ENCODE data around the gene TMEM39B.

TMEM39B gene

DNA sequence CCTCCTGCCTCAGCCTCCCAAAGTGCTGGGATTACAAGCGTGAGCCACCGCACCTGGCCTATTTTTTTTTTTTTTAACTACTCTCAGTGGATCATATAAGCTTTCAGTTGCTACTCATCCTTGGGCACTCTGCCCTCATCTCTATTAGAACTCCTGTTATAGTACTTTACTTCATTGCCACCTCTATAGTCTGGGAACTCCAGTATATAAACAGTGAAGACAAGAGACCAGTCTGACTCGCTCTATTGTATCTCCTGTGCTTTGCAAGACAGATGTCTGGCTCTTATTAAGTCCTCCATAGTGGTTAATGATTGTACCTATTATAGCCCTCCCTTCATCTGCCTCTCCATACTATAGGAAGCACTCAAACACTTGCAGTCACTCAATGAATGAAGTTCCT, 44.0 kb upstream of the TMEM39B start:
- Histone ChIP-seq H3F3A (ENCODE audit: insufficient read depth, low read length) (0 out of 2 replicates have a peak, but pooled peaks cover 7% of the 10 kb centered on the region), H2AFZ (ENCODE audit: low read length) (no peak overlapping the region), H3K4me2 (ENCODE audit: low read depth, low read length) (no peak overlapping the region), H3K4me1 (ENCODE audit: low read length) (peaks cover 14% of the 10 kb centered on the region), H3K79me2 (ENCODE audit: low read length) (peaks cover 98% of the 10 kb centered on the region), H3K27me3 (replicated peaks; ENCODE audit: insufficient read depth, low read length) (no peaks in the 10 kb centered on the region), H3K4me3 (ENCODE audit: low read length) (no peak overlapping the region), H3K9me2 (replicated peaks; ENCODE audit: insufficient read depth, low read length) (no peaks in the 10 kb centered on the region), H3K36me3 (replicated peaks; ENCODE audit: insufficient read depth, low read length) (peaks cover 3% of the 10 kb centered on the region), H3K27ac (ENCODE audit: low read length) (no peak overlapping the region), H3K9ac (ENCODE audit: low read length) (no peak overlapping the region), H4K20me1 (ENCODE audit: insufficient read depth, low read length) (peaks cover 32% of the 10 kb centered on the region), H3K9me3 (replicated peaks; ENCODE audit: insufficient read depth, low read length) (no peaks in the 10 kb centered on the region)
- DNase-seq, result no peak
- TF ChIP-seq, protein P1, sequence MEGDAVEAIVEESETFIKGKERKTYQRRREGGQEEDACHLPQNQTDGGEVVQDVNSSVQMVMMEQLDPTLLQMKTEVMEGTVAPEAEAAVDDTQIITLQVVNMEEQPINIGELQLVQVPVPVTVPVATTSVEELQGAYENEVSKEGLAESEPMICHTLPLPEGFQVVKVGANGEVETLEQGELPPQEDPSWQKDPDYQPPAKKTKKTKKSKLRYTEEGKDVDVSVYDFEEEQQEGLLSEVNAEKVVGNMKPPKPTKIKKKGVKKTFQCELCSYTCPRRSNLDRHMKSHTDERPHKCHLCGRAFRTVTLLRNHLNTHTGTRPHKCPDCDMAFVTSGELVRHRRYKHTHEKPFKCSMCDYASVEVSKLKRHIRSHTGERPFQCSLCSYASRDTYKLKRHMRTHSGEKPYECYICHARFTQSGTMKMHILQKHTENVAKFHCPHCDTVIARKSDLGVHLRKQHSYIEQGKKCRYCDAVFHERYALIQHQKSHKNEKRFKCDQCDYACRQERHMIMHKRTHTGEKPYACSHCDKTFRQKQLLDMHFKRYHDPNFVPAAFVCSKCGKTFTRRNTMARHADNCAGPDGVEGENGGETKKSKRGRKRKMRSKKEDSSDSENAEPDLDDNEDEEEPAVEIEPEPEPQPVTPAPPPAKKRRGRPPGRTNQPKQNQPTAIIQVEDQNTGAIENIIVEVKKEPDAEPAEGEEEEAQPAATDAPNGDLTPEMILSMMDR (IDR thresholded peaks at IDR 0.05; ENCODE audit: low read length), result no peak
- no peak for TF ChIP-seq EZH2phosphoT487 (IDR thresholded peaks at IDR 0.05; ENCODE audit: low read length)
- no peak for TF ChIP-seq EZH2 (optimal IDR thresholded peaks at IDR 0.05; ENCODE audit: low read depth, low read length)

DNA sequence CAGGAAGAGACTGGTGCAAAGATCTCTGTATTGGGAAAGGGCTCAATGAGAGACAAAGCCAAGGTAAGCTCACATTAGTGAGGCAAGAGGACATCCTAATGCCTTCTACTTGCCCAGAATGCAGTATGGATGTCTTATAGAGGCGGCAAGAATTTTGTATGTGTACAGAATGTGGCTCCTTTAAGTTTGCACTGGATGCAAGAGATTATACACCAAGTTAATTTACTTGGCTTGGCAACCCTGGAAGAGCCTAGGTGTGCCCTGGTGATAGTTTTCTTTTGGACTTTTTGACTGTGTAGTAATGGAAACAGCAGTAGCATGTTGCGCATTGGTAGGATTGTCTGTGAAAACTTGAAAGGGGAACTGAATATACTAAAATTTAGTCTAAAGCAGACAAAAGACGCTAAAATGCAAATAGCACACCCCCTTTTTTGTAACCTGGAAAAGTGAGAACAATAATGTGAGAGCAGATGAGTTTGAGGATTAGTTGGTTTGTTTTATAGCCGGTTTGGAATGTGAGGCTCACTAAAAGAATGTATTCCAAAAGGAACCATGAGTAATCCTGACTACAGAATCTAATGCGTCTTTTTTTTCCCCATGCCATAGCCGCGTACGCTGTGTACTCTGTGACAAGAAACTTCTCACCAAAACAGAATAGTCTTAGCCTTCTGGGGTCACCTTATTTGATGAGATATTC, 41.0 kb upstream of the TMEM39B start:
- no peak for DNase-seq

DNA sequence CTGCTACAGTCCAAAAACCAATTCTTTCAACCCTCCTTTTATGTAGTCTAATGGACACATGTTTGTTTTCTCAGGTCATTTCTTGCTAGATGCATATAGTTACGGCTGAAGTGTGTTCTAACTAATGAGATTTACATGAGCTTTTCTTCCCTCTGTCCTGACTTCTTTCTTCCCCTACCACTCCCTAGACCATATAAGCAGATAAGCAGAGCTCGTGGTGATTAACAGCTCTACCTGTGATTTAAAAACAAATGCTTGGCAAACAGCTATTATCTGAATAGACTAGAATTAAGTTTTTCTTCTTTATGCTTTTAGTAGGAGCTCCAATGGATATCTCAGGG, 40.5 kb upstream of the TMEM39B start:
- TF ChIP-seq EZH2phosphoT487 (IDR thresholded peaks at IDR 0.05; ENCODE audit: low read length) (no peak), EZH2 (optimal IDR thresholded peaks at IDR 0.05; ENCODE audit: low read depth, low read length) (no peak)
- TF ChIP-seq, protein P1 (IDR thresholded peaks at IDR 0.05; ENCODE audit: low read length), result no peak
- no peaks in the 10 kb centered on the region for H3K9me3 ChIP-seq (replicated peaks; ENCODE audit: insufficient read depth, low read length)
- H3K79me2 ChIP-seq (ENCODE audit: low read length), result peaks cover 94% of the 10 kb centered on the region
- H3K9me2 ChIP-seq (replicated peaks; ENCODE audit: insufficient read depth, low read length), result no peaks in the 10 kb centered on the region
- H3K4me3 ChIP-seq (ENCODE audit: low read length), result no peak overlapping the region
- H3K27ac ChIP-seq (ENCODE audit: low read length), result no peak overlapping the region
- H4K20me1 ChIP-seq (ENCODE audit: insufficient read depth, low read length), result peaks cover 24% of the 10 kb centered on the region
- no peaks in the 10 kb centered on the region for H3K27me3 ChIP-seq (replicated peaks; ENCODE audit: insufficient read depth, low read length)
- H3K36me3 ChIP-seq (replicated peaks; ENCODE audit: insufficient read depth, low read length), result peaks cover 10% of the 10 kb centered on the region
- H2AFZ ChIP-seq (ENCODE audit: low read length), result no peak overlapping the region
- no peak for DNase-seq
- H3F3A ChIP-seq (ENCODE audit: insufficient read depth, low read length), result 0 out of 2 replicates have a peak, but pooled peaks cover 7% of the 10 kb centered on the region
- H3K9ac ChIP-seq (ENCODE audit: low read length), result no peak overlapping the region
- peaks cover 14% of the 10 kb centered on the region for H3K4me1 ChIP-seq (ENCODE audit: low read length)
- no peak overlapping the region for H3K4me2 ChIP-seq (ENCODE audit: low read depth, low read length)

More for the DNA sequence above, 41.0 kb upstream of the TMEM39B start:
- Histone ChIP-seq H3K36me3 (replicated peaks; ENCODE audit: insufficient read depth, low read length) (peaks cover 10% of the 10 kb centered on the region), H3K9me2 (replicated peaks; ENCODE audit: insufficient read depth, low read length) (no peaks in the 10 kb centered on the region), H4K20me1 (ENCODE audit: insufficient read depth, low read length) (peaks cover 26% of the 10 kb centered on the region), H3K79me2 (ENCODE audit: low read length) (peaks cover 94% of the 10 kb centered on the region), H2AFZ (ENCODE audit: low read length) (no peak overlapping the region), H3K9me3 (replicated peaks; ENCODE audit: insufficient read depth, low read length) (no peaks in the 10 kb centered on the region), H3K4me3 (ENCODE audit: low read length) (no peak overlapping the region), H3K9ac (ENCODE audit: low read length) (no peak overlapping the region), H3K27me3 (replicated peaks; ENCODE audit: insufficient read depth, low read length) (no peaks in the 10 kb centered on the region), H3F3A (ENCODE audit: insufficient read depth, low read length) (0 out of 2 replicates have a peak, but pooled peaks cover 7% of the 10 kb centered on the region), H3K4me1 (ENCODE audit: low read length) (peaks cover 14% of the 10 kb centered on the region), H3K27ac (ENCODE audit: low read length) (no peak overlapping the region), H3K4me2 (ENCODE audit: low read depth, low read length) (no peak overlapping the region)
- TF ChIP-seq EZH2phosphoT487 (IDR thresholded peaks at IDR 0.05; ENCODE audit: low read length), result no peak
- TF ChIP-seq, protein P1 (IDR thresholded peaks at IDR 0.05; ENCODE audit: low read length), result no peak
- TF ChIP-seq EZH2 (optimal IDR thresholded peaks at IDR 0.05; ENCODE audit: low read depth, low read length), result no peak

Measured in MM.1S (cell line).